WTC11 (cell line): ENCODE data around the gene LGALS1.

Experiments
- NR1H2 ChIP-seq: sonication (generic); formaldehyde crosslinking; IDR thresholded peaks from 2 replicates; pipeline ENCODE4 v1.9.0; 2021; ENCODE audit warnings: mild to moderate bottlenecking, moderate library complexity, missing genetic modification reagents
- TF ChIP-seq, protein P1 (sequence below): fragments of 200-600 bp; IDR thresholded peaks from 2 replicates; pipeline ENCODE4 v1.8.0; 2022; ENCODE audit warnings: antibody characterized with exemption

DNA sequence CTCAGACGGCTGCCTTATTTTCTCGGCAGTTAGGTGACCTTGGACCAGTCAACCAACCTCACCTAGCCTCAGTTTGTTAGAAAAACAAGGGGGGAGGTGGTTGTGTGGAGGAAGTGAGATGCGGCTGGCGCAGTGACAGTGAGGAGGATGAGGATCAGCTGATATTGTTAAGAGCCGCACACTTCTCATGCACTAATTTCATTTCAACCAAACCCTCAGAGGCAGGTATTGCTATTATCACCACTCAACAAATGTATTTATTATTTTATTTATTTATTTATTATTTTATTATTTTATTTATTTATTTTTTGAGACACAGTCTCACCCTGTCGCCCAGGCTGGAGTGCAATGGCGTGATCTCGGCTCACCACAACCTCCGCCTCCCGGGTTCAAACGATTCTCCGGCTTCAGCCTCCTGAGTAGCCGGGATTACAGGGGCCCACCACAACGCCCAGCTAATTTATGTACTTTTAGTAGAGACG, 2.1 kb downstream of the LGALS1 start:
- TF ChIP-seq, protein P1, sequence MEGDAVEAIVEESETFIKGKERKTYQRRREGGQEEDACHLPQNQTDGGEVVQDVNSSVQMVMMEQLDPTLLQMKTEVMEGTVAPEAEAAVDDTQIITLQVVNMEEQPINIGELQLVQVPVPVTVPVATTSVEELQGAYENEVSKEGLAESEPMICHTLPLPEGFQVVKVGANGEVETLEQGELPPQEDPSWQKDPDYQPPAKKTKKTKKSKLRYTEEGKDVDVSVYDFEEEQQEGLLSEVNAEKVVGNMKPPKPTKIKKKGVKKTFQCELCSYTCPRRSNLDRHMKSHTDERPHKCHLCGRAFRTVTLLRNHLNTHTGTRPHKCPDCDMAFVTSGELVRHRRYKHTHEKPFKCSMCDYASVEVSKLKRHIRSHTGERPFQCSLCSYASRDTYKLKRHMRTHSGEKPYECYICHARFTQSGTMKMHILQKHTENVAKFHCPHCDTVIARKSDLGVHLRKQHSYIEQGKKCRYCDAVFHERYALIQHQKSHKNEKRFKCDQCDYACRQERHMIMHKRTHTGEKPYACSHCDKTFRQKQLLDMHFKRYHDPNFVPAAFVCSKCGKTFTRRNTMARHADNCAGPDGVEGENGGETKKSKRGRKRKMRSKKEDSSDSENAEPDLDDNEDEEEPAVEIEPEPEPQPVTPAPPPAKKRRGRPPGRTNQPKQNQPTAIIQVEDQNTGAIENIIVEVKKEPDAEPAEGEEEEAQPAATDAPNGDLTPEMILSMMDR = no peak
- no peak for TF ChIP-seq NR1H2 (CRISPR knock-in tag)
